A673 (cell line): ENCODE measurements around the gene TMEM106C.

ENCODE experiments used
- CTCF ChIP-seq: fragments of 300-800, 200-600 bp; sonication (generic); conservative IDR thresholded peaks from 2 replicates; pipeline ENCODE4 v1.5.1; 2017; ENCODE audit warnings: low read depth, mild to moderate bottlenecking, antibody characterized with exemption, low read length, moderate library complexity, mixed read lengths
- EZH2 ChIP-seq: fragments of 200-600 bp; sonication (generic); IDR thresholded peaks from 2 replicates; pipeline ENCODE4 v1.6.1; 2017; ENCODE audit warnings: borderline replicate concordance, low read depth, mild to moderate bottlenecking, mixed read lengths, antibody characterized with exemption, low read length; ENCODE audit not compliant: poor library complexity, severe bottlenecking

DNA sequence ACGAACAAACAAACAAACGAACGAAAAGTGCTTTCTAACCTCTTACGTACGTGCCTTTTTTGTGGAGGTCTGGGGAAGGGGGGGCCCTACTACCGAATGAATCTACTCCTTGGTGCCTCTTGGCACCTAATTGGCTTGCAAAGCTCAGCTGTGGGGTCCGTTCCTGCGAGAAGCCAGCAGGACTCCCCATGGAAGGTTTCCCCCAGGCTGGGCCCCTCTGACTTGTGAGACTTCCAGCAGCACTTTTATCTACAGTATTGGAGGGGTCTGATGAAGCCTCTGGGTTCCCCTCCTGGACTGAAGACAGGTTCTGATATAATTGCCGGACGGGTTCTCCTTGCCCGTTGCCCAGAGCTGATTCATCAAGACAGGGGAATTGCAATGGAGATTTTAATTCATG is 1.2 kb upstream of the TMEM106C start:
- TF ChIP-seq CTCF: no peak
- TF ChIP-seq EZH2: no peak
